ENCODE measurements around the gene SYT11.
"Not testable (repeated sequence)": the region's sequence is repeated elsewhere in the genome, so short reads cannot be mapped to it uniquely, and the experiment has no call there.

The SYT11 gene

GRCh38 chr1:155859234-155859829 is at the start of gene SYT11:
SYT11 (plus strand) TSS chr1:155859567; CDS start chr1:155859762, 195 bp downstream.
- peak; percentile 90 to 92 for DNase-seq (ENCODE audit: low read depth in 2 of 2)

- no peak for DNase-seq (ENCODE audit: low read depth in 2 of 2)
Measured at GRCh38 chr1:155812878-155813277, 46.5 kb upstream of the SYT11 start.

- no peak for DNase-seq (ENCODE audit: low read depth in 2 of 2)
Measured at GRCh38 chr1:155813672-155814071, 45.7 kb upstream of the SYT11 start.

GRCh38 chr1:155816351-155816750 is 43.0 kb upstream of the SYT11 start:
- DNase-seq (ENCODE audit: low read depth in 2 of 2), result no peak

- DNase-seq (ENCODE audit: low read depth in 2 of 2), result no peak
Measured at GRCh38 chr1:155827450-155827849, 31.9 kb upstream of the SYT11 start.

- DNase-seq (ENCODE audit: low read depth in 2 of 2), result no peak
Measured at GRCh38 chr1:155831279-155831976, 27.9 kb upstream of the SYT11 start.

GRCh38 chr1:155833665-155834295 is 25.6 kb upstream of the SYT11 start:
- no peak for DNase-seq (ENCODE audit: low read depth in 2 of 2)

GRCh38 chr1:155834296-155834926 is 25.0 kb upstream of the SYT11 start:
- no peak for DNase-seq (ENCODE audit: low read depth in 2 of 2)

GRCh38 chr1:155834927-155835399 is 24.4 kb upstream of the SYT11 start:
- not testable (repeated sequence) for DNase-seq (ENCODE audit: low read depth in 2 of 2)

GRCh38 chr1:155835548-155835947 is 23.8 kb upstream of the SYT11 start:
- no peak for DNase-seq (ENCODE audit: low read depth in 2 of 2)

- DNase-seq (ENCODE audit: low read depth in 2 of 2), result no peak
Measured at GRCh38 chr1:155840386-155840785, 19.0 kb upstream of the SYT11 start.

GRCh38 chr1:155844860-155845421 is 14.4 kb upstream of the SYT11 start:
- no peak for DNase-seq (ENCODE audit: low read depth in 2 of 2)

GRCh38 chr1:155847823-155848529 is 11.4 kb upstream of the SYT11 start:
- DNase-seq (ENCODE audit: low read depth in 2 of 2), result no peak

- no peak for DNase-seq (ENCODE audit: low read depth in 2 of 2)
Measured at GRCh38 chr1:155850345-155850744, 9.0 kb upstream of the SYT11 start.

GRCh38 chr1:155856257-155856974 is 3.0 kb upstream of the SYT11 start:
- DNase-seq (ENCODE audit: low read depth in 2 of 2), result no peak

- peak; percentile 72 to 73 for DNase-seq (ENCODE audit: low read depth in 2 of 2)
Measured at GRCh38 chr1:155856975-155857930, 2.1 kb upstream of the SYT11 start, which contains the start of gene GON4L. GON4L (minus strand) TSS chr1:155857214; CDS start chr1:155853780, 3,434 bp downstream.

- DNase-seq (ENCODE audit: low read depth in 2 of 2), result peak in 1 of 2 experiments; percentile 8
Measured at GRCh38 chr1:155858800-155859233, 550 bp upstream of the SYT11 start.

- DNase-seq (ENCODE audit: low read depth in 2 of 2), result peak; percentile 54 to 62
Measured at GRCh38 chr1:155859881-155860871, 809 bp downstream of the SYT11 start.
